Forelimb muscle (tissue), 1 donor: Measurements from ENCODE around the gene ECPAS. TPM values are rescaled to one million over a fixed set of nuclear protein-coding genes. Genes with fewer than 3 reads are reported as not detected.
"Not testable (repeated sequence)": the region's sequence is repeated elsewhere in the genome, so short reads cannot be mapped to it uniquely, and the experiment has no call there.

Experiments
- DNase-seq: peaks from one replicate; pipeline ENCODE4 v3.0.0-alpha.2; 2013; ENCODE audit warnings: low read depth
- polyA plus RNA-seq: library from polyadenylated mRNA; unstranded; fragments of 120-200 nt; gene quantifications from one replicate; pipeline ENCODE4 v1.2.1, GENCODE V29; 2013; ENCODE audit not compliant: insufficient read length

ECPAS gene
- polyA plus RNA-seq, 1 donor = 165 TPM

GRCh38 chr9:111350556-111350955 is 133.6 kb downstream of the ECPAS start:
- no peak for DNase-seq

DNA sequence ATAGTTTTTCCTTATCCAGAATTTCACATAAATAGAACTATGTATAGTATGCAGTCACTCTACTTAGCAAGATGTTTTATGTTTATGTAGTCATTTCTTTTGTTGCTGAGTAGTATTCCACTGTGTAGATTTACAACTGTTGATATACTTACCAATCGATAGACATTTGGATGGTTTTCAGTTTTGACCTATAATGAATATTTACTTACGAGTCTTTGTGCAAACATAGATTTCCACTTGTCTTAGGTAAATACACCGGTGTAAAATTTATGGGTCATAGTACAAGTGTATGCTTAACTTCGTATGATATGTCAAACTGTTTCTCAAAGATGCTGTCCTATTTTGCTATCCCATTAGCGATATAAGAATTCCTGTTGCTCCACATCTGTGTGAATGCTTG is 134.4 kb downstream of the ECPAS start:
- no peak for DNase-seq

DNA sequence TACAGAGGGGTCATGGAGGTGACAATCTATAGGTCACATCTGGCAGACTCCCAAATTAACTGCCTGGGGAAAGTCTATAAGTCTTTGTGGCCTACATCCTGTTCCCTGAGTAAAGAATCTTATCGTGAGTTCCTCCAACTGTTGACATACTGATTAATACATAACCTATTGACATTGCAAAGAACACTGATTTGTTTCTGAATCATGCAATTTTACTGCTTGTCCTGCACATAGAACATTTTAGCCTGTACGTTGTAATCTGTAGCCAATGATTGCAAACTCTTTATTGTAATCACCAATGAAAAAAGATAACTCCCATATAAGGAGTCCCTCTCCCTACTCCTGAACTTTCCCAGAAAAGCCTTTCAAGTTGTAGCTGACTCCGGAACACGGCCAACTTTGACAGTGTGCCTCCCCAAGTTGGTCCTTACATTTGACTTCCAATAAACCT is 135.3 kb downstream of the ECPAS start:
- no peak for DNase-seq

DNA sequence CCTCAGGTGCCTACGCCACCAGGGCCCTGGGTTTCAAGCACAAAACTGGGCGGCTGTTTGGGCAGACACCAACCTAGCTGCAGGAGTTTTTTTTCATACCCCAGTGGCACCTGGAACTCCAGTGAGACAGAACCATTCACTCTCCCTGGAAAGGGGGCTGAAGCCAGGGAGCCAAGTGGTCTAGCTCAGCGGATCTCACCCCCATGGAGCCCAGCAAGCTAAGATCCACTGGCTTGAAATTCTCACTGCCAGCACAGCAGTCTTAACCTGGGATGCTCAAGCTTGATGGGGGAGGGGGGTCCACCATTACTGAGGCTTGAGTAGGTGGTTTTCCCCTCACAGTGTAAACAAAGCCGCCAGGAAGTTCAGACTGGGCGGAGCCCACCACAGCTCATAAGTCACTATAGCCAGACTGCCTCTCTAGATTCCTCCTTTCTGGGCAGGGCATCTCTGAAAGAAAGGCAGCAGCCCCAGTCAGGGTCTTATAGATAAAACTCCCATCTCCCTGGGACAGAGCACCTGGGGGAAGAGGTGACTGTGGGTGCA is 149.8 kb downstream of the ECPAS start:
- DNase-seq = not testable (repeated sequence)

GRCh38 chr9:111330124-111330523 is 154.1 kb downstream of the ECPAS start, which contains the start of gene OR2K2:
Gene OR2K2 (minus strand): TSS chr9:111330224. CDS start chr9:111328433, 1,791 bp downstream.
- no peak for DNase-seq

DNA sequence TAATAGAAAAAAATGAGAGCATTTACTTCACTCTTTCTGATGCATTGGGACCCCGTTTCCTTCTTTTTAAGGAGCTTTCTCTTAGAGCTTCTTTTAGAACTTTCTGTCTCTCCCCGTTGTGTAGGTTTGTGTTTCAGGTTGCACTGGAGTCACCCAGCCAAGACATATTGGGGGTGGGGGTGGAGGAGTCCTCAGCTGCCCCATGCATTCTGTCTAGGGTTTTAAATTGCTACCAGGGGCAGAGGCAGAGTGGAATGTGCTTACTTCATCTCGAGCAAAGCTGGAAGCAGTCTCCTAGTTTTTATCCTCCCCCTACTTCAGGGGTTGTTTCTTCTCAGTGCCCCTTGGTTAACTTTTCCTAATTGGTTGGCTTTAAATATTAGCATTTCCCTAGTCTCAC is 163.6 kb downstream of the ECPAS start:
- DNase-seq = no peak

- no peak for DNase-seq
Measured at GRCh38 chr9:111316796-111317195, 167.4 kb downstream of the ECPAS start.

Other genes with a start within 250 kb of the ECPAS start
- 0.13 TPM for gene OR2K2, start 154.2 kb downstream of the ECPAS start, polyA plus RNA-seq
- gene ZNF483, start 40.8 kb upstream of the ECPAS start, polyA plus RNA-seq = 1.6 TPM
- gene PTGR1, start 115.3 kb upstream of the ECPAS start, polyA plus RNA-seq = 39.5 TPM
- 8.6 TPM for gene DNAJC25, start 147.0 kb upstream of the ECPAS start, polyA plus RNA-seq
- 40.7 TPM for gene GNG10, start 177.2 kb upstream of the ECPAS start, polyA plus RNA-seq